ENCODE measurements around the gene BICD2. TPM values are rescaled to one million over a fixed set of nuclear protein-coding genes. Genes with fewer than 3 reads are reported as not detected.

Gene BICD2
- total RNA-seq, 1 experiment from 2014 or later, result 40.6 TPM

DNA sequence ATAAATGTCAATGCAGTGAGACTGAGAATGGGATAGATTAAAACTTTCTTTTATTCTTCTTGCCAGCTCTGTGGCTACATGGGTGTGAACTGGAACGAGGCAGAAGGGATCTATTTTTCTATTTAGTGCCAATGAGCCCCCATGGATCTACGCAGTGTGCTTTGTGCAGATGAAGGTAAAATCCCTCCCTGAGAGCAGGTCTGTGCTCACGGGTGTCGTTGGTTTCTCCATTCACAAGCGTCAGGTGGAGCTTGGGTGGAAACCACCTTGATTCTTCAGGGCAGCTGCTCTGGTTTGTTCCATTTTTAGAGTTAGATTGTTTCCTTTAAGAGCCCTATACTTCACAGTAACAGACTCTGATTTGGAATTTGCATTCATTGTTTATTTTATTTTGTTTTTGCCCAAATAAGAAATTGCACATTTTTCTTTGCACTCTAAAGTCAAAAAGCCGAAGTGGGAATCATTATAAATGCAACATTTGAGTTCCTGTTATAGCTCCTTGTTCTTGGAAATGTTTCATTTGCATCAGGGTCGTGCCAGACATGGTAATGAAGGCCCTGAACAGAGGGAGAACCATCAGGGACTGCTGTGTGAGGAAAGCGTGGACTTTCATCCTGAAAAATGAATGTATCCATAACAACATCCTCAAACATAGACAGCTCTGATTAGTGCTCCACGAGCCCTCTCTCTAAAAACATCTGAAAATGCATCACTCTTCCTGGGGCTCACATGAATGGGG is 31.1 kb upstream of the BICD2 start:
- H3K9me3 ChIP-seq (ENCODE audit: insufficient read depth, low read depth), result no peaks in the 10 kb centered on the region
- H3K4me3 ChIP-seq, result no peak overlapping the region
- H2AFZ ChIP-seq, result no peak overlapping the region
- no peaks in the 10 kb centered on the region for H3K9me2 ChIP-seq (ENCODE audit: insufficient read depth)
- no peaks in the 10 kb centered on the region for H3F3A ChIP-seq (ENCODE audit: insufficient read depth, low read depth)
- ChIA-PET CTCF (no interaction called here), POLR2A (ENCODE audit: unreplicated experiment) (interaction anchor here (0.6 kb wide), 1 partner anchor 179 kb away, joined by 4 read pairs; no protein-coding TSS in a partner anchor)
- no TSS peak for BruUV-seq (replicated peaks)
- DNase-seq, result no peak
- no peak overlapping the region for H3K4me2 ChIP-seq
- intact Hi-C loops (cut with micrococcal nuclease; ENCODE audit: unreplicated experiment), result no loop called here
- no peaks in the 10 kb centered on the region; the same call in 1 of the 2 replicates for H3K27me3 ChIP-seq (ENCODE audit: insufficient read depth, low read depth)
- TF ChIP-seq, protein P1, sequence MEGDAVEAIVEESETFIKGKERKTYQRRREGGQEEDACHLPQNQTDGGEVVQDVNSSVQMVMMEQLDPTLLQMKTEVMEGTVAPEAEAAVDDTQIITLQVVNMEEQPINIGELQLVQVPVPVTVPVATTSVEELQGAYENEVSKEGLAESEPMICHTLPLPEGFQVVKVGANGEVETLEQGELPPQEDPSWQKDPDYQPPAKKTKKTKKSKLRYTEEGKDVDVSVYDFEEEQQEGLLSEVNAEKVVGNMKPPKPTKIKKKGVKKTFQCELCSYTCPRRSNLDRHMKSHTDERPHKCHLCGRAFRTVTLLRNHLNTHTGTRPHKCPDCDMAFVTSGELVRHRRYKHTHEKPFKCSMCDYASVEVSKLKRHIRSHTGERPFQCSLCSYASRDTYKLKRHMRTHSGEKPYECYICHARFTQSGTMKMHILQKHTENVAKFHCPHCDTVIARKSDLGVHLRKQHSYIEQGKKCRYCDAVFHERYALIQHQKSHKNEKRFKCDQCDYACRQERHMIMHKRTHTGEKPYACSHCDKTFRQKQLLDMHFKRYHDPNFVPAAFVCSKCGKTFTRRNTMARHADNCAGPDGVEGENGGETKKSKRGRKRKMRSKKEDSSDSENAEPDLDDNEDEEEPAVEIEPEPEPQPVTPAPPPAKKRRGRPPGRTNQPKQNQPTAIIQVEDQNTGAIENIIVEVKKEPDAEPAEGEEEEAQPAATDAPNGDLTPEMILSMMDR (conservative IDR thresholded peaks at IDR 0.05), result no peak
- TF ChIP-seq EZH2 (IDR thresholded peaks at IDR 0.05; ENCODE audit: low read depth), result no peak
- H3K79me2 ChIP-seq (ENCODE audit: low read depth), result no peaks in the 10 kb centered on the region
- no peak overlapping the region for H3K27ac ChIP-seq
- no peaks in the 10 kb centered on the region for H3K36me3 ChIP-seq (ENCODE audit: low read depth)
- H4K20me1 ChIP-seq (ENCODE audit: insufficient read depth), result no peaks in the 10 kb centered on the region
- no peaks in the 10 kb centered on the region for H3K4me1 ChIP-seq (replicated peaks; ENCODE audit: insufficient read depth)

DNA sequence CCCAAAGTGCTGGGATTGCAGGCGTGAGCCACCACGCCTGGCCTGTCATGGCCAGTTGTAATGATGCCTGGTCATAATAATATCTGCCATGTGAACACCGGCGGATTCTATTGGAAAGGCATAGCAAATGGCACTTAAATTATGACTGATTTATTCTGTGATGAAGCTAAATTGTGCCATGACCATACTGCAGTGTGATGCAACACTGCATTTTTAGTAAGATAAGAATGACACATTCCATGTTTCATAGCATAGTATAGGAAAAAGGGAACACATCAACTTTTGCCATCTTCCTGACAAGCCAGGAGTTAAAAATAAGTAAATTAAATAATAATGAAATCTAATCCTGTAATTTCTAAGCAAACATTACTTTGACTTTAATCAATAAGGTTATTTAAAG is 30.4 kb upstream of the BICD2 start:
- no peak for TF ChIP-seq EZH2 (IDR thresholded peaks at IDR 0.05; ENCODE audit: low read depth)
- TF ChIP-seq, protein P1 (conservative IDR thresholded peaks at IDR 0.05), result no peak
- ChIA-PET CTCF (no interaction called here), POLR2A (ENCODE audit: unreplicated experiment) (interaction anchor here (0.6 kb wide), 1 partner anchor 179 kb away, joined by 4 read pairs; no protein-coding TSS in a partner anchor)
- no peak overlapping the region for H2AFZ ChIP-seq
- no peaks in the 10 kb centered on the region for H3K4me1 ChIP-seq (replicated peaks; ENCODE audit: insufficient read depth)
- DNase-seq, result no peak
- no peaks in the 10 kb centered on the region for H3K9me3 ChIP-seq (ENCODE audit: insufficient read depth, low read depth)
- no peaks in the 10 kb centered on the region for H3K36me3 ChIP-seq (ENCODE audit: low read depth)
- no TSS peak for BruUV-seq (replicated peaks)
- H3K4me3 ChIP-seq, result no peak overlapping the region
- H3K27me3 ChIP-seq (ENCODE audit: insufficient read depth, low read depth), result no peaks in the 10 kb centered on the region; the same call in 1 of the 2 replicates
- H3K4me2 ChIP-seq, result no peak overlapping the region
- no peaks in the 10 kb centered on the region for H3K79me2 ChIP-seq (ENCODE audit: low read depth)
- H3K9me2 ChIP-seq (ENCODE audit: insufficient read depth), result no peaks in the 10 kb centered on the region
- H4K20me1 ChIP-seq (ENCODE audit: insufficient read depth), result no peaks in the 10 kb centered on the region
- no peak overlapping the region for H3K27ac ChIP-seq
- H3F3A ChIP-seq (ENCODE audit: insufficient read depth, low read depth), result no peaks in the 10 kb centered on the region
- intact Hi-C loops (cut with micrococcal nuclease; ENCODE audit: unreplicated experiment), result no loop called here

DNA sequence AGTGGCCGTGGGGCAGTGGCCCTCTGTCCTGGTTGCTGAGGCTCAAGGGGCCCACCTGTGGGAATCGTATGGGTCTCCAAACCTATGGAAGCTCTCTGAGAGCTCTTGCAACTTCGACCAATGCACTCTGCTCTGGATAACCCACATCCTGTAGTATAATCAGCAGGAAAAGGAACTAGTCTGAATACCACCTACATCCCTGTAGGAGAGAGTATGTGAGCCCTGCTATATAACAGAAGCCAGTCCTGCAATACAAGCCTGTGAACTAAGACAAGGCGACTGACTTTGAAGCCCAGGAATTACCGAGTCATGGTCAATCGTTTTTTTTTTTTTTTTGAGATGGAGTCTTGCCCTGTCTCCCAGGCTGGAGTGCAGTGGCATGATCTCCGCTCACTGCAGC is 29.8 kb upstream of the BICD2 start:
- no peak overlapping the region for H3K4me3 ChIP-seq
- H3K9me3 ChIP-seq (ENCODE audit: insufficient read depth, low read depth), result no peaks in the 10 kb centered on the region
- no peaks in the 10 kb centered on the region for H3K4me1 ChIP-seq (replicated peaks; ENCODE audit: insufficient read depth)
- CTCF ChIA-PET, result no interaction called here
- POLR2A ChIA-PET (ENCODE audit: unreplicated experiment), result no interaction called here
- no peaks in the 10 kb centered on the region for H3K36me3 ChIP-seq (ENCODE audit: low read depth)
- H4K20me1 ChIP-seq (ENCODE audit: insufficient read depth), result no peaks in the 10 kb centered on the region
- H3K9me2 ChIP-seq (ENCODE audit: insufficient read depth), result no peaks in the 10 kb centered on the region
- no peak overlapping the region for H3K4me2 ChIP-seq
- BruUV-seq (replicated peaks), result no TSS peak
- no peaks in the 10 kb centered on the region; the same call in 1 of the 2 replicates for H3K27me3 ChIP-seq (ENCODE audit: insufficient read depth, low read depth)
- TF ChIP-seq, protein P1 (conservative IDR thresholded peaks at IDR 0.05), result no peak
- no peak overlapping the region for H2AFZ ChIP-seq
- no peaks in the 10 kb centered on the region for H3F3A ChIP-seq (ENCODE audit: insufficient read depth, low read depth)
- no peak for DNase-seq
- H3K79me2 ChIP-seq (ENCODE audit: low read depth), result no peaks in the 10 kb centered on the region
- intact Hi-C loops (cut with micrococcal nuclease; ENCODE audit: unreplicated experiment), result no loop called here
- H3K27ac ChIP-seq, result no peak overlapping the region

All from PC-9 (cell line).